Neutrophil (primary cell): Measurements from ENCODE around the gene CCDC178.

Source experiments
- H3K27ac ChIP-seq: fragments of 200-600 bp; sonication (generic); 2 replicates; pipeline ENCODE4 v1.5.1; 2016; ENCODE audit warnings: mild to moderate bottlenecking, moderate library complexity
- H3K27me3 ChIP-seq: fragments of 200-600 bp; sonication (generic); 2 replicates; pipeline ENCODE4 v1.6.0; 2016; ENCODE audit warnings: mild to moderate bottlenecking
- H3K36me3 ChIP-seq: fragments of 200-600 bp; sonication (generic); 2 replicates; pipeline ENCODE4 v1.5.1; 2017
- H3K4me1 ChIP-seq, 2 experiments: fragments of 200-600 bp in 1 of 2; sonication (generic) in 1 of 2; 1 replicate in 1 of 2; 2 replicates in 1 of 2; pipeline versions ENCODE4 v1.5.1 to v1.6.1; 2013 to 2016; ENCODE audit warnings: low read depth in 1 of 2, low read length in 1 of 2, mild to moderate bottlenecking in 1 of 2, moderate library complexity in 1 of 2; ENCODE audit not compliant: control insufficient read depth in 1 of 2, insufficient read depth in 1 of 2
- H3K4me3 ChIP-seq, 2 experiments: fragments of 200-600 bp in 1 of 2; sonication (generic) in 1 of 2; 1 replicate in 1 of 2; 2 replicates in 1 of 2; pipeline ENCODE4 v1.5.1; 2013 to 2016; ENCODE audit warnings: low read depth in 1 of 2, low read length in 1 of 2, mild to moderate bottlenecking in 1 of 2, moderate library complexity in 1 of 2
- H3K9me3 ChIP-seq: fragments of 200-600 bp; sonication (generic); 2 replicates; pipeline ENCODE4 v1.5.1; 2016
- CTCF ChIP-seq: fragments of 200-600 bp; sonication (generic); IDR thresholded peaks from 2 replicates; pipeline ENCODE4 v1.5.1; 2016; ENCODE audit warnings: antibody characterized with exemption

CCDC178 gene

GRCh38 chr18:33375829-33376228 lies 64.7 kb downstream of the CCDC178 start:
- Histone ChIP-seq H3K27ac (no peak overlapping the region), H3K27me3 (no peaks in the 10 kb centered on the region), H3K4me1 (no peaks in the 10 kb centered on the region), H3K36me3 (no peaks in the 10 kb centered on the region), H3K9me3 (no peaks in the 10 kb centered on the region), H3K4me3 (no peak overlapping the region)
- TF ChIP-seq CTCF: no peak

GRCh38 chr18:33372442-33372841 lies 68.1 kb downstream of the CCDC178 start:
- H3K4me3 ChIP-seq: no peak overlapping the region
- H3K27ac ChIP-seq: no peak overlapping the region
- H3K9me3 ChIP-seq: no peaks in the 10 kb centered on the region
- TF ChIP-seq CTCF: no peak
- no peaks in the 10 kb centered on the region for H3K36me3 ChIP-seq
- H3K4me1 ChIP-seq: no peaks in the 10 kb centered on the region
- no peaks in the 10 kb centered on the region for H3K27me3 ChIP-seq

GRCh38 chr18:33369711-33370449 lies 70.6 kb downstream of the CCDC178 start:
- H3K27me3 ChIP-seq: no peaks in the 10 kb centered on the region
- H3K4me3 ChIP-seq: no peak overlapping the region
- no peak for TF ChIP-seq CTCF
- no peaks in the 10 kb centered on the region for H3K4me1 ChIP-seq
- no peaks in the 10 kb centered on the region for H3K9me3 ChIP-seq
- H3K36me3 ChIP-seq: no peaks in the 10 kb centered on the region
- no peak overlapping the region for H3K27ac ChIP-seq

- no peak overlapping the region for H3K27ac ChIP-seq
- H3K27me3 ChIP-seq: no peaks in the 10 kb centered on the region
- no peaks in the 10 kb centered on the region for H3K4me1 ChIP-seq
- H3K36me3 ChIP-seq: no peaks in the 10 kb centered on the region
- no peaks in the 10 kb centered on the region for H3K9me3 ChIP-seq
- H3K4me3 ChIP-seq: no peak overlapping the region
- TF ChIP-seq CTCF: no peak
Measured at GRCh38 chr18:33356735-33357134, 83.8 kb downstream of the CCDC178 start.

GRCh38 chr18:33355756-33356155 lies 84.8 kb downstream of the CCDC178 start:
- H3K27me3 ChIP-seq: no peaks in the 10 kb centered on the region
- no peak for TF ChIP-seq CTCF
- no peak overlapping the region for H3K4me3 ChIP-seq
- no peak overlapping the region for H3K27ac ChIP-seq
- no peaks in the 10 kb centered on the region for H3K9me3 ChIP-seq
- no peaks in the 10 kb centered on the region for H3K36me3 ChIP-seq
- no peaks in the 10 kb centered on the region for H3K4me1 ChIP-seq
